Stimulated activated CD4-positive, alpha-beta T cell treated with anti-CD3 and anti-CD28 coated beads, Interleukin-4, amount 100 ng/mL, for 24 hours (primary cell): ENCODE measurements around the gene S100A3.

Experiments used
- DNase-seq: peaks from one replicate; pipeline ENCODE4 v3.0.0-alpha.2; 2020

Gene S100A3

DNA sequence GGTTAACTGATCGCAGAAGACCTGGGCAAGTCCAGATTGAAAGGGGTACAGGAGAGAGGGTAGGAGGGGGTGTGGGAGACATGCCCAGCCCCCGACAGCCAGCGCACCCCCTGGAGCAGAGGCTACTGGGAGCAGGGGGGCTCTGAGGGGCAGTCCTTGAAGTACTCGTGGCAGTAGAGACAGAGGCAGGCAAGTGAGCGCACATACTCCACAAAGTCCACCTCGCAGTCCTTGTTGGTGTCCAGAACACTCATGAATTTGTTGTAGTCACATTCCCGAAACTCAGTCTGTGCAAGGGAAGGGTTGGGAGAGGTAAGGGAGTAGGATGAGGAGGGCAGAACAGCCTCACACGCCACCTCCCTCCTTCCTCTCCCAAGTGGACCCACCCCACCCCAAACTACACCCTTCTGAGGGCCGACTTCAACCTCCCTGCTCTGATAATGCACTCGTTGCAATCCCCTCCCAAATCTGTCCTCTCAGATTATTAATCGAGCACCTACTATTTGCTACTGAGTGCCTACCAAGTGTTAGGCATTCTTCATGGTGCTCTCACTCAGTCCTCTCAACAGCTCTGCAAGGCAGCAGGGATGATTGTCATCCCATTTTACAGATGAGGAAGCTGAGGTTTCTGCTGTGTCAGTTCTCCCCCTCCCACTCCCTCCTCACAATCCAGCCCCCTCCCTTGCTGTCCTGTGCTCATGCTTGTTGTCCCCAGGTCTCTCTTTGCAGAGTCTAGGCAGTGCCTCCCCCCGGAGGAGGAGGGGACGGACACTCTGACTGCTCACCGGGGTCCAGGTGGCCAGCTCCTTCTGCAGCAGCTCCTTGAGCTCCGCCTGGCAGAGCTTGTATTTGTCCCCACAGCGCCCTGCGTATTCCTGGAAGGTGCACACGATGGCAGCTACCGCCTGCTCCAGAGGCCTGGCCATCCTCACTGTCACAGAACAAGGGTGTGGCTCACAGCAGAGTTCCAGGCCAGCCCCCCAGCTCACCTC lies 1.2 kb downstream of the S100A3 start:
- DNase-seq = no peak

DNA sequence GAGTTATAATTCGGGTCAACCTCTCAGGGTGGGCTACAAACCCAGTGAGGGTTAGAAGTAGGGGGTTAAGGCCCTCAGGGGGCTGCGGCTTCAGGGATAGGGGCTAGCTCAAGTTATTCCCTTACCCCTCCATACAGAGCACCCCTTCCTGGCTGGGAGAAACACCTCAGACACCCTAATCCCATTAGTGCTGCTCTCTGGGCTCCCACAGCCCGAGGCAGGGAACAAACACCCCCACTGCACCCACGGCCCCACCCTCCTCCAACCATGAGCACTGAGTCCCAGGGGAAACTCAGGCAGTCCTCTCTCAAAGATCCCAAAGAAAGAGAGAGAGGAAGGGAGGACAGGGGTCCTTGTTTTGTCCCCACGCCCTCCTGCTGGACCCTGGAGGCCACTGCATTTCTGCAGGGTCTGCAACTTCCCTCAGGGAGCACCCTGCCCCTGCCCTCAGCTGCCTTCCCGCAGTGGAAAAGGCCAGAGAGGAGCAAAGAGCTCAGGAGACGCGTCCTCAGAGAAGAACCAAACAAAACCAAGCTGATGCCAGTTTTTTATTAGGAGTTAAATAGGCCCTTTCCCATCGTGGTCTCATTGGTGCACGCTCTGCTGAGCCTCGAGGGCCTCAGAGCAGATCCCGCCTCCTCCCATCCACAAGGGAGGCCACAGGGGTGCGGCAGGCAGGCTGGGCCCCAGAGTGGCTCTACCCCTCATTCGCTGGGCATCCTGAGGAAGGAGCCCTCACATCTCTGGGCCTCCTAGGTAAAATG lies 2.1 kb downstream of the S100A3 start:
- DNase-seq = no peak

DNA sequence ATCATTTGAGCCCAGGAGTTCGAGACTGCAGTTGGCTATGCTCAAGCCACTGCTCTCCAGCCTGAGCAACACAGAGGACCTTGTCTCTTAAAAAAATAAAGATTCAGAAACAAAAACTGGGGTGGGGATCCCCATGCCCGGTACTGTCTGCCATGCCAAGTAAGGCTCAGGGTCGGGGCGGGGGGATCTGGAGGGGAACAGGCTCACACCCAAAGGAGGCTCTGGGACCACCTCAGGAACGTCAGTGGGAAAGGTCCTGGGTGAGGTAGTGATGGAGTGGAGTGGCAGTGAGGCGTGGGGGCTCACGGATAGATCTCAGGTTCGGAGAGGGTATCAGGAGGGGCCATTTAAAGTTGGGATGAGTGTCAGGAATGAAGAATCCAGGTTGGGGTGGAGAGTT lies 2.7 kb downstream of the S100A3 start:
- DNase-seq = no peak

DNA sequence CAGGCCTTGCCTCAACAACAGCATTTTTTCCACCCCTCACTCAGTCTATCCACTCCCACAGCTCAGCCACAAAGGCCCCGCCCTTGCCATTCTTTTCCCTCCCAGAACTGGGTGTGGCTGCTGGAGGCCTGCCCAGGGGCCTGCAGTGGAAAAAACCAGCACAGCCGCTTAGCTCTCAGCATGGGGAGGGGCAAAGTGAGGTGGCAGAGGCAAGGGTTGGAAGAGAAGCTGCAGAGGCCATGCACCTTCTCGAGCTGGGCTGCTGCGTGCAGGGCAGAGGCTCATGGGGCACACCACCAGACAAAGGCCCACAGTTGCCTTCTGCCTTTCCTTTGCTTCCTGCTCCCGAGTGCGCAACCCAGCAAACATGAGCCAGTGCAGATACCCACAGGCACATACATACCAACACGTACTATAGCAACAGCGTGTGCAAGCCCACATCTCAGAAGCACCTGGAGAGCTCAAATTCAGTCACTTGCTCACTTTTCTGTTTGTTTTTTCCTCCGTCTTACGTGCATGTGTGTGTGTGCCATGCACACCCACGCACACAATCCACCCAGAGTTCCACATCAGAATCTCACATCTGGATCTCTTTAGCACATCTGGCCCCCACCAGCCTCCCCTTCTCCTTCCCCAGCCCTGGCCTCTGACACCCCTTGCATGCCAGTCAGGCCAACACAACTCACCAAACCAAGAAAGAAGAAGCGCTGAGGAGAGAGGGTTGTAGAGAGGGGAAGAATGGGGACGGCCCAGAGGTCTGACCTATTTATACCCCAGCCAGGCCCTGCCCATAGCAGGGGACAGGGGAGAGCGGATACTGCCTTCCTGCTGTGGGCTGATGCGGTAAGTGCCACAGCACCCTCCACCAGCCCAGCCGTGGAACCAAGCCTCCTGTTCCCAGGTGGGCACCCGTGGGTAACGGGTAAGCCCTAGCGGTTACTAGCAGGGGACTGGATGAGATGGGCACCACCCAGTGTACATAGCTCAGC lies 3.7 kb downstream of the S100A3 start, which contains the start of gene S100A4:
Gene S100A4, minus strand, starts transcription at position 740 of the 989 bp plus-strand sequence. CDS start 1,012 bp downstream, outside the sequence.
- peak; percentile 95 for DNase-seq

DNA sequence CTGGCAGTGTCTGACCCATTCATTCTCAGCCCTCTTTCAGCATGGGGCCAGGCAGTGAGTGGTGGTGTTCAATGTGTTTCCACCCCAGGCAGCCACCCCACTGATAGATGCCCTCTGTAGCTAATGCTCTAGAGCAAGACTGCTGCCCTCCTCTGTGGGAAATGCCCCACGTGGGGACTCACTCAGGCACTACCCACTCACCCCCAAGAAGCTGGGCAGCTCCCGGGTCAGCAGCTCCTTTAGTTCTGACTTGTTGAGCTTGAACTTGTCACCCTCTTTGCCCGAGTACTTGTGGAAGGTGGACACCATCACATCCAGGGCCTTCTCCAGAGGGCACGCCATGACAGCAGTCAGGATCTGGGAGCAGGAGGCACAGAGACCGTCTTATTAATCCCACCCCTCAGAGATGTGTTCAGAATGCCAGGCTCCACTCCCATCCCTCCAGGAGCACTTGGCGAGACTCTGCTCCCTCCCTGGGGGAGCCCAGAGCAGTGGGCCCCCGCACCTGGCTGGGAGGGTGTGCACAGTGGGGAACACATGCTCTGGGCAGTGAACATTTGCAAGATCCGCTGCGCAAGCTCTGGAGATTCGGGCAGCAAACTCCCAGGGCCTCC lies 4.5 kb downstream of the S100A3 start:
- peak; percentile 12 for DNase-seq

DNA sequence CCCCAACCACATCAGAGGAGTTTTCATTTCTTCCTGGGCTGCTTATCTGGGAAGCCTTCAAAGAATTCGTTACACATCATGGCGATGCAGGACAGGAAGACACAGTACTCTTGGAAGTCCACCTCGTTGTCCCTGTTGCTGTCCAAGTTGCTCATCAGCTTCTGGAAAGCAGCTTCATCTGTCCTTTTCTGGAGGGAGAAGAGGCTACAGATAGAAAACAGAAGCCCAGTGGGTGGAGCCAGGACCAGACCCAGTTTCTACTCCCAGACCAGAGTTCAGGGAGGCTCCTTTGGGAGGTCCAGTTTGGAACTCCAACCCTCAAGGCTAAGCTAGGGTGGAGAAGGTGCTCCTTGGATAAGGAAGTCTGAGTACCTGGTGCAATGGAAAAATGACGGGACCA lies 5.3 kb downstream of the S100A3 start:
- no peak for DNase-seq

DNA sequence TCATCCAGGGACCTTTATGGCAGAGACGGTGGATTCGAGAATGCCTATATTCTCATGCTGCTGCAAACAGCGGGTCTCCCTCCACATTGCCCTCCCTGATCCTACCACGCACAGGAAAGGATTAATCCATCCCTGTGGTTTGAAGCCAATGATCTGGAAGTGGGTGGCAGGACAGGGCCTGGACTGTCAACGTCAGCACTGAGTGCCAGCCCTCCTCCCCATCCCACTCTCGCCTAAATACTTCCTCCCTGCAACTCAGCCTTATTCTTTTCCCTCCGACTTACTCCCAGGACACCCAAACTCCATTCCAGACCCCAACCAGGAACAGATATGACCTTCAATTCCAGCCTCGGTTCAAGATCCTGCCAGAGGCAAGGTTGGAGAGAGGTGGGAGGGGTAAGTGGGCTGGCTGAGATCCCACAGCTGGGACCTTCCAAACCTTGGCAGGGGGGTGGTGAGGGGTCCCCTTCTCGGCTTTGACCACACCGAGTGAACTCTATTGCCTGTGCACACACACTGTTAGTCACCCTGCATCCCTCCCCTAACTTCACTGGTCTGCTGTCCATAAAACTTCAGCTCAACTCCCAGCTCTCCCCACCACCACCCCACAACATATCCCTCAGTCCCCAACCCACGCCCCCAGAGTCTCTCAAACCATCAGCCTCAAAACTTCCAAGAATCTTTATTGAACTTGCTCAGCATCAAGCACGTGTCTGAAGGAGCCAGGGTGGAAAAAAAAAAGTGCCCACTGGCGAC lies 5.9 kb downstream of the S100A3 start:
- no peak for DNase-seq

DNA sequence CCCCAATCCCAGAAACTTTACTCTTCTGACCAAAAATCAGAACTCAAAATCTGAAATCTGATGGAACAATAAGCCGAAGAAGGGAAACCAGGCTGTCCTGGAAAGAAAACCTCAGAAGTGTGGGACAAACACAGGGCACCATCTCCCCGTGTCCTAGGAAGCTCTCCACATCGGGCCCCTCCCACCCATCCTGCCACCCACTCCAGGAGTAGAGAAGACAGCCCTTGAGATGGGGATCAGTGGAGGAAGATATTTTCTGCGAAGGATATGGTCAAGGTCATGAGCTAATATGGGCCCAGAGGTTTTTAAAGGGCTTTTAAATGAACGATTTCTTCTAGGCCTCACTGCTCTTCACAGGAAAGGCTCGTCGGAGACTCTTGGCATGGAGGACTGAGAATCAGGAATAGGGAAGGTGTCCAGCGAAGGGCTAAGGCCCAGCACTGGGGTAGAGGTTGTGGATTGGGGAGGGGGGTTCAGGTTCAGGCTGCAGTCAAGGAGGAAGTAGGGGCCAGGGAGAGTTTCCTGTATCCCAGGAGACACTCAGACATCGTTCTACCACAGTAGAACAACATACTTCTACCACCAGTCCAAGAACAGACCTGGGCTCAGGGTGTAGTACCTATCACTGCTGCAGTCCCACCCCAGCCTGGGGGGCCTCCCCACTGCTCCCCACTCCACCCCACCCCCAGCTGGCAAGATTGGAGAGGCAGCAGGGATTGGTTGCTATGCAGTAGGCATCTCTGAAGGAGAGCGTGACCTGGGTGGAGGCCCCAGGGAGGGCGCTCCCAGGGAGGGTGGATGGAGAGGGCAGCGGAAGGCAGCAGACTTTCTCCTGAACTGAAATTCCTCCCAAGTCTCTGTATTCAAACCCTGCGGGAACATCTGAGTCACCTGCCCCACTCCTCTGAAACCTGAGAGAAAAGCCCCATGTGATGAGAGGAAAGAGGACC lies 7.1 kb downstream of the S100A3 start:
- no peak for DNase-seq

DNA sequence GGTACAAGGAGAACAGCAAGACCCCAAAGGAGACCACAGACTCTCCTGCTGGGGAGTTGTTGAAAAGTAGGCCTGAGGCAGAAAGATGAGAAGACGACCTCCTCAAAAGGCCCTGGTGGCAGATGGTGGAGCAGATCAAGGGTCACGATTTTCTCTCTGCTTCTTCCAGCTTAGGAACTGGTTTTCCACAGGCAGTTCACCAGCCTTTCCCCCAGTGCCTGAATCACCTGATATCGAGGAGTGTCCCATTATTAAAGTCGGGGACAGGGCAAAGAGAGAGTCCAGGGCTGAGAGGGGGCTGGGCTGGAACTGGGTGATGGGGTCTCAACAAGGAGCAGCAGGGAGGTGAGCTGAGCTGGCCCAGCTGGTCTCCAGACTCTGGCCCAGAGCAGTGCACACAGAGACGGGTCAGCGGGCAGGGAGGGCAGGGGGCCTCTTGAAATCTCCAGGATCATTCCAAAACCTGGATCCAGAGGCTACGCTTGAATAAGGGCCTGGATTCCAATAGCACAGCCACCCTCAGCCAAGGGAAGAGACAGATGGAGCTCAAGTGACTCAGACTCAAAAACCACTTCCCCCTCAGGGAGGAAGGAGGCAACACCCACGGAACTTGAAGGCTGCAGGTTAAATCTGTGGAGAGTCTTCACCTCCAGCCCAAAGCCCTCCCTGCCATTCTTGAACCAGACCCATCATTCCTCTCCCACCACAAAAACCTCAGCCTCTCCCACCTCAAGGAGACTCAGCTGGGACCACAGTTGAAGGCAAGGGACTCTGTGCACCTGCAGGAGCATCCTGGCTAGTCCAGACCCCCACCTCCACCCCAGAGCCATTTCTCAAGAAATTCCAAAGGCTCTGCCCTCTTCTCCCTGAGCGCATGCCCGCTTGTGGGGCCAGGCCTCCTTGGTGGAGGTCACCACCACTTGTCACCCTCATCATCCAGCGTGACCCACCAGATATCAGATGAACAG lies 8.4 kb downstream of the S100A3 start, which contains the start of gene S100A5:
Gene S100A5, minus strand, starts transcription at position 541 of the 968 bp plus-strand sequence. CDS start 743 bp downstream, outside the sequence.
- peak; percentile 61 for DNase-seq

DNA sequence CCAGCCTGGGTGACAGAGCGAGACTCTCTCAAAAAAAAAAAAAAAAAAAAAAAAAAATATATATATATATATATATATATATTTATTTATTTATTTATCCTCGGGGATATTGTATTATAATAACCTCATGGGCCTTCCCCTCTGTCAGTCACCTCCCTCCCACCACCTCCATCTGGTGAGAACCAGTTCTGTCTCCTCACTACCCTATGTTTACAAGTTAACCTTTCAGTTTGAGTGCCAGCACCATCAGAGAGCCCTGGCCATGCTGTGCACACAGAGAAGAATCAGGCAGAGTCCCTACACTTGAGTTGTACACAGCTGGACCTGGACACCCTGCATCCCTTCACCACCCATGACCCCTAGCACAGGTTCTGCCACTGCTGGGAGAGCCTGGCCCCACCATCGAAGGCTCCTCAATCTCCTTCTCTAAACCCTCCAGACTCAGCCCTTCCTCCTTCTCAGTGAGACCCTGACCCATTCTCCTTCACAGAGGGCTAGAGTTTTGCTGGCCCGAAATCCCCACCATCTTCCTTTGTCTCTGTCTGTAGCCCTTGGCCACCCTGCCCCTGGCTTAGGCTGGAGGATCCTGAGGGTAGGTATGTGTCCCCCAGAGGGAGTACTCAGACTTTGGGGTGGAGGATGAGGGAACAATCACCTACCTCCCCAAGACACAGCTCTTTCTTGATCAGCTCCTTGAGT lies 9.5 kb downstream of the S100A3 start:
- no peak for DNase-seq

DNA sequence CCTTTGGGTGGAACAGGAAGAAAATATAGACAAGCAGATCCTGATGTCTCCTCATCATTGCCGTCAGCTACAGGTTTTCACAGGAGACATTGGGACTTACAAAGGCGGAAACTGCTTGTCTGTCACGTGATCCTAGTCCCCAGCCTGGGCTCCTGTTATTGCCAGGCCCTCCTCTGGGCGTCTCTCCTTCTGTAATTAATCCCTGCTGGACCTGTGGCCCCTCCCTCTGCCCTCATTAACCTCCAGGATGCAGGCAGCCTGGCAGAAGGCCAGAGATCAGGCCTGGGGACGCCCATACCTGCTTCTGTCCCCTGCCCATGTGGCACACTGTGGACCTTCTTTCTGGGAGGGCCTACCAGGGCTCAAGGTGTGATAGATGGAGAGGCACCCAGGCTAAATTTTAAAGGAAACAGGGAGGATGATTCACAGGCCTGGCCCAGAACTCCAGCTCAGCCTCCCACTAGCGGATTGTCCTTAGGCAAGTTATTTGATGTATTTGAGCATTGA lies 10.7 kb downstream of the S100A3 start:
- no peak for DNase-seq

DNA sequence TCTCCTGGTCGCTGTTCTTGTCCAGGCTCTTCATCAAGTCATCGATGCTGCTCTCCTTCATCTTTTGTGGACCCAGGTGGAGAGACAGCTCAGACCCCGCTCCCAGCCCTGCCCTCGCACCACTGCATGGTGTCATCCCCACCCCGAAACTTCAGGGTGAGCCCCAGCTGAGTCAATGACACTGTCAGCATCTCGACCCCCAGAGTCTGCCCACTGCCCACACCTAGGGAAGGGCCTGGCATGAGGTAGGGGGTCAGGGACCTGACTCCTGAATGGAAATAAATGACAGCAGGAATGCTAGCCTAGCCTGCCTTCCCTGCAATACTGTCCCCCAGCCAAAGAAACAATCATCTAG lies 11.7 kb downstream of the S100A3 start:
- no peak for DNase-seq

DNA sequence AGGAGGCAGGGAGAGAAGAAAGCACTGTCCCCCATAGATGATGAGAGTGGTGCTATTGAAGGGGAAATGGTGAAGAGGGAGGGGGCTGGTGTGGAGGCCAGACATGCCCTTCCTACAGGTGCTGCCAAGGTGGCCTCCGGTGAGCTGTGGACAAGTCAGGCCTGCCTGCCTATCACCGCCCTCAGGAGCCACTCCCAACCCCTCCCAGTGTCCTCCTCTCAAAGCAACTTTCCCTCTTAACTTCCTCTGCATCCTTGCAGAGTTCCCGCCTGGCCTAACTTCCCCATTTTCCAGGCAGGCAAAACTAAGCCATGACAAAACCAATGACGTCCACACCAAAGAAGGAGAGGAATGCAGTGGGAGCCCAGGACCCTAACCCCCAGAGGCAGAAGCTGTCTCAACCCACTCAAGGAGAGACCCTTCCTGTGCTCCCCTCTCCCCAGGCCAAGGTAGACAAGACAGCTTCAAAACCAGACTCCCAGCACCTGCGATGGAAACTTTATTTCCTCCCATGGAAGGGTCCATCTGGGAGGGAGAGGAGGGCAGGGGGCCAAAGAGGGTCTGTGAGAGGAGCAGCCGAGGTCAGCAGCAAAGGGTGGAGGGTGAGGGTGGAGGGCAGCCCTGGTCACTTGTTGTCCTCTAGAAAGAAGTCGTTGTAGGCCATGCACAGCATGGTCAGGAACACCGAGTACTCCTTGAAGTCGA lies 12.2 kb downstream of the S100A3 start:
- no peak for DNase-seq

DNA sequence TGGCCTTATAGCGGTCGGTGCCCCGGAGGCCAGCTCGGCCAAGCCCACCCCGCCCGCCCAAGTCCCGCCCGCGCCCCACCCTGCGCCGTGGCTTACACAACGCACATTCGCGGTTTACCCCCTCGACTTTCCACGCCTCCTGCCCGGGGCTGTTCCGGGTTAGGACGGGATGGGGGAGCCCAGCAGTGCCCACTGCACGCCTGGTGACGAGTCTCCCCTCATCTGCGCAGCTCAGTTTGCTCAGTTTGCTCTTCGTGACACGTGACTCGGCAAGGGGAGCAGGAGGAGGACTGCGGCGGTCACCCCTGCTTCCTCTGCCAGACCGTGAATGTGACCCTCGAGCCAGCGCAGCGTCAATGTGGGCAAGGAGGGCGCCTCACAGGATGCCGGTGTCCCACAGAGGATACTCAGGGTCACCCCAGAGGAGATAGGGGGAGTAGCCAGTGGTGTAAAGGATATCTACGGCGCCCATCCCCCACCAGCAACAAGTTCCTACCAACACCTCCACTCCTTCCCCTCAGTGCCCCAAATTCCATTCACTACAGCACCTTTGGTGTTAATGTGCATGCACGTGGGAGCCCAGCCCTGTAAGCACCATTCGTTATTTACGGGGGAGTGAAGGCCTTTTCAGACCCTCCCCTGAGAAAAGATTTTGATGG lies 12.9 kb downstream of the S100A3 start:
- peak; percentile 83 for DNase-seq

DNA sequence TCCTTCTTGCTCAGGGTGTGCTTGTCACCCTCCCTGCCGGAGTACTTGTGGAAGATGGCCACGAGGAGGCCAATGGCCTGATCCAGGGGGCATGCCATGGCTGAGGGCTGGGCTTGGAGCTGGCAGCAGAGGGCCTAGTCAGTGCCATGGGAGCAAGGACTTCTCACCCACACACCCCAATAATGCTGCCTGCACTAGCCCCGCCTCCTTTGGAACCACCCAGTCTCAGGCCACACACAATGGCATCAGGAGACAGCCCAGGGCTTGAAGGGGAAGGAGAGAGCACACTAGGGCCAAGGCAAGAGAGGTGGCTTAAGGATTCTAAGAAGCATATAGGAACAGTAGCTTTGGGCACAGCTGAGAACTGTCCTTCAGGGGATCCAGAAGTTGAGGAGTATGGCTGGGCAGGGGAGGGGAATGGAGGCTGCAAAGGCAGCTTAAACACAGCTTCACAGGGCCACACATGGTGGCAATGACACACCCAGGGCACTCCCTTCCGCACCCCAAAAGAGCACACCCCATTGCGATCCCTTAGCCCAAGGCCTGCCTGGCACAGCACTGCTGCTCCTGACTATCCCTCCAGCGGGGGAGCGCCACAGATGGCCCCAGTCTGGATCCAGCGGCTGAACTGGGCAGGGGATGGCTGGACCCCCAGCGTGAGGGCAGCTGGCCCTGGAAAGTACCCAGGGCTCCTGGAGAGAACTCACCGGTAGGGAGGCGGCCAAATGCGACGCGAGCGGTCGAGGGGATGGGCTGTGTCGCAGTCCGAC lies 13.6 kb downstream of the S100A3 start, which contains the start of gene S100A6:
Gene S100A6, minus strand, starts transcription at position 750 of the 770 bp plus-strand sequence. Its CDS starts 652 bp downstream, at position 98.
- peak; percentile 42 for DNase-seq

DNA sequence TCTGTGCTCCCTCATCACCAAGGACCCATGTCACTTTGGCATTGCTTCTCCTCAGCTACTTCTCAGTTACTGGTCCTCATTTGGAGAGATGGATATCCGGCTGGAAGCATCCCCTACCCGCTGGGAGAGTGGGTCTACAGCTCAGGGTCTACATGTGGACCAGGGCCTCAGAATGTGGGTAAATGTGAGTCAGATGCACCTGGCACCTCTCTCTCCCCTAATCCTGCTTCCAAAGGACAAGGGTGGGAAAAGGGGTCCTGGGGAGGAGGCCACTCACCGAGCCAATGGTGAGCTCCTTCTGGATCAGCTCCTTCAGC lies 14.2 kb downstream of the S100A3 start:
- no peak for DNase-seq
